NOMO-1 (cell line): Measurements from ENCODE around the gene HECTD1.
"Not testable (repeated sequence)": the region's sequence is repeated elsewhere in the genome, so short reads cannot be mapped to it uniquely, and the experiment has no call there.

ENCODE experiments used
- DNase-seq, 2 experiments: peaks; one replicate each; lab custom pipeline; 2025; ENCODE audit not compliant: unreplicated experiment in 2 of 2; lab: John Stamatoyannopoulos, UW

Gene HECTD1

DNA sequence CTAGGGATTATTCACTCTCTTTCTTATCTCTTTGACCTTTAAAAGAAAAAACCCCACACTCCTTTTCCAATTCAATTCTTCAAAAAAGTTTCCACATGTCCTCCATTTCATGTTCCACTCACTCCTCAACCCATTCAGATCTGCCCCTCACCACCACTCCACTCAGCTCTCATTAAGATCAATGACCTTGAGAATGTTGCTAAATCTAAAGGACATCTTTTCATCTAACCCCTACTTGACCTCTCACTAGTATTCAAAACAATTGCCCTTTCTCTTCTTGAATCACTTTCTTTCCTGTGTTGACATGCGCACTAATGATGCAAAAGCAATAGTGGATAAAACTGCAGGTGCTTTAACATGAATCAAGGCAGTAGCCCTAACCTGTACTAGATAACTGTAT lies 9.9 kb downstream of the HECTD1 start:
- no peak for DNase-seq

DNA sequence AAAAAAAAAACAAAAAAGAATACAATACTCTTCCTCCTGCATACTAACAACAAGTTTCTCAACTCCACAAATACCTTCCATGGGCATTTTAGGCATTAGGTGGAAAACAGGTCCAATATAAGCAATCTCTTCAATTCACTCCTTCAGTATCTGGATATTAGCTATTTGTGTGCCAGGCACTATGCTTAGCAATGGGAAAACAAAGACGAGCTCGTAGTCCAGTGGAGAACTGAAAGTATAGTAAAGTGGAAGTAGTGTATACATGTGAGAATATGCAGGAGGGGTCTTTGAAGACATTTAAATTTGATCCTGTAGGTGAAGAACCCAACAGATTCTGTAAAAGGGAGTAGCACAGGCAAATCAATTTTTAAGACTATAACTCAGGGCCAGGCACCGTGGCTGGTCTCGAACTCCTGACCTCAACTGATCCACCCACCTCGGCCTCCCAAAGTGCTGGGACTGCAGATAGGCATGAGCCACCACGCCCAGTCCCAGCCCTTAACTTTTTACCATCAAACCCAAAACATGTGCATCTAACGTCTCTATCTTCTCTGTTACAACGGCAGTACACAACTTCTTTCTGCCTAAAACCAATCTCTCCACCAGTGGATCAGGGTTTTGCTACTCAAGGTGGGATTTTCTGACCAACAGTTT lies 10.6 kb downstream of the HECTD1 start:
- DNase-seq, result peak in 1 of 2 experiments; percentile 63

DNA sequence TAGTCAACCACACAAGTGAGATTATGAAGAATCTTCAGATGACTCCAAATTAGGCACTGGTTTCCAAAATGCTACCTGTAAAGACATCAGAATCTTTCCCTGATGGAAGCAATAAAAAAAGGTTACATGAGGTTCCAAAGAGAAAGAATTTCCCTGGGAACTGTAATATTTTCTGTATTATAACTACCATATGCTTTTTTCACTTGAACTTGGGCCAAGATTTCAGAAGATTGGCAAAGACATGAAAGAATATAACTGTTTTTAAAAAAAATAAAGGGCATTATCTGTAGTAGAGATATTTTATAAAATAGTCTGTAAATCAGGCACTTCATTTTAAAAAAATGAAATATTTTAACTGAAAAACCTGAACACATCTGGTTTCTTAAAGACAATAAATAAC lies 12.9 kb downstream of the HECTD1 start:
- DNase-seq, result no peak

DNA sequence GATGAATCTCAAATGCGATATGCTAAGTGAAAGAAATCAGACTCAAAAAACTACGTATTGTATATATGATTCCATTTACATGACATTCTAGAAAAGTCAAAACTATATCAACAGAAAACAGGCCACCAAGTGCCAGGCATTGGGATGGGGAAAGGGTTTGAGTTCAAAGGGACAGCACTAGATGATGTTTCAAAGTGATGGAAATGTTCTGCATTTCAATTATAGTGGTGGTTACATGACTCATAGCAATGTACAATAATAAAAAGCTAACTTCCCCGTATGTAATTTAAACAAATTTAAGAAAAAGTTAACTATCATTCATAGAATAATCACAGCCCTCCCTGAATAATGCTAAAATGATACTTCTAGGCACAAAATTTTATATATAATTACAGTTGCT lies 13.5 kb downstream of the HECTD1 start:
- peak in 1 of 2 experiments; percentile 52 for DNase-seq

DNA sequence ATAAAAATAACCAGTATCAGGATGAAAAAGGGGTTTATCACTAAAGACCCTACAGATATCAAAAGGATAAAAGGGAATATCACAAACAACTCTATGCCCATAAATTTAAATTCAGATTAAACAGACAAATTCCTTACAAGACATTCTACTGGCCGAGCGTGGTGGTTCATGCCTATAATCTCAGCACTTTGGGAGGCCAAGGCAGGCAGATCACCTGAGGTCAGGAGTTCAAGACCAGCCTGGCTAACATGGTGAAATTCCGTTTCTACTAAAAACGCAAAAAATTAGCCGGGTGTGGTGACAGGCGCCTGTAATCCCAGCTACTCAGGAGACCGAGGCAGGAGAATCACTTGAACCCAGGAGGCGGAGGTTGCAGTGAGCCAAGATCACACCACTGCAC lies 15.0 kb downstream of the HECTD1 start:
- DNase-seq, result not testable (repeated sequence)

DNA sequence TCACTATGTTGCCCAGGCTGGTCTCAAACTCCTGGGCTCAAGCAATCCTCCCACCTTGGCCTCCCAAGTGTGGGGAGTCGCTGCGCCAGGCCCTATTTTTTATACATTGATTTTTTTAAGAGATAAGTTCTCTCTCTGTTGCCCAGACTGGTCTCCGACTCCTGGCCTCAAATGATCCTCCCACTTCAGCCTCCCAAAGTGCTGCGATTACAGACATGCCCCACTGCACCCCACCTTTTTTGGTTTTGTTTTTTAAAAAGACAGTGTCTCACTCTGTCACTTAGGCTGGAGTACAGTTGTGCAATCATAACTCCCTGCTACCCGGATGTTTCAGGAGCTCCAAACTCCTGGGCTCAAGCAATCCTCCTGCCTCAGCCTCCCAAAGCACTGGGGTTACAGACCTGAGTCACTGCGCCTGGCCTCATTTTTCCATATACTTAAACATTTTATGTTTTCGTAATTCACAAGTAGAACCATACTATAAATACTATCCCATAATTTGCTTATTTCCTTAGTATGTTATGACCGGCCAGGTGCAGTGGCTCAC lies 16.8 kb downstream of the HECTD1 start:
- no peak for DNase-seq

DNA sequence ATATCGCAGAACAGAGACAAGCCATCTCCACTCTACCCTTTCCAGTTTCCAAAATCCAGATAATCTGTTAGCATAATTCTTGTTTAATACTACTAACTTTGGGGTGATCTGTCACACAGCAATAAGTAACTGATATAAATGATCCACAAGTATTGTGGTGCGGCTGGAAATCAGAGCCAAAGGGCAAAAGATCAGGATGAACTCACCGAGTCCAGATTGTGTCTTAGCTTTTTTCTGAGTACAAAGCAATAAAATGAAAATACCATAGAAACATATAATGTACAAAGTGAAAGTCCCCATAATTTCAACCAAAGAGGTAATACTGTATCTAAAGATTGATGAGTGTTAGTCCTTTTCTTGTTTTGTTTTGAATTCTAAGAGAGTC lies 17.4 kb downstream of the HECTD1 start:
- DNase-seq, result no peak

DNA sequence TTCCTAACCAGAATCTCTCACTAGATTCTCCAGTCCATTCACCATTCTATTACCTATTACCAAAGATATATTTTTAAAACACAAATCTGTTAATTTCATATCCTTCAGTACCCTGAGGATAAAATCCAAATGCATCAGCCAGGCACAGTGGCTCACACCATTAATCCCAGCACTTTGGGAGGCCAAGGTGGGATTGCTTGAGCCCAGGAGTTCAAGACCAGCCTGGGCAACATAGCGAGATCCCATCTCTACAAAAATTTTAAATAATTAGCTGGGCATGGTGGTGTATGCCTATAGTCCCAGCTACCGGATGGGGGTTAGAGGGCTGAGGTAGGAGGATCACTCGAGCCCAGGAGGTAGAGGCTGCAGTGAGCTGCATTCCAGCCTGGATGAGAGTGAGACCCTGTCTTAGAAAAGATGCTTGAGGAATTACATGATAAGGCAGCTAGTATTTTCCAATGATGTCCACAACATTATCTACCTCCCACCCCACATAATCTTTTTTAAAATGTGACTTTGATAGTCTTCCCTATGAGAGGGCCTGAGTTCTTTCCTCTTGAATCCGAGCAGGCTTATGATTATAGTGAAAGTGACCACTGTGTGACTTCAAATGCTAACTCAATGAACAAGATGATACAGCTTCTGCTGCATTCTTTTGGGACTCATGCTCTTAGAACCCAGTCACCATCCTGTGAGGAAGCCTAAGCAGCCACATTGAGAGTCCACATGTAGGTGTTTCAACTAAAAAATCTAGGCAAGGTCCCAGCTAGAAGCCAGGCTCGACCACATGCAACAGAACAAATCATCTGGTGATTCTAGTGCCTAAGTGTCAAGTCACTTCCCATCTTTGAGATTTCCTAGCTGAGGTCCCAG lies 18.0 kb downstream of the HECTD1 start:
- DNase-seq, result no peak

DNA sequence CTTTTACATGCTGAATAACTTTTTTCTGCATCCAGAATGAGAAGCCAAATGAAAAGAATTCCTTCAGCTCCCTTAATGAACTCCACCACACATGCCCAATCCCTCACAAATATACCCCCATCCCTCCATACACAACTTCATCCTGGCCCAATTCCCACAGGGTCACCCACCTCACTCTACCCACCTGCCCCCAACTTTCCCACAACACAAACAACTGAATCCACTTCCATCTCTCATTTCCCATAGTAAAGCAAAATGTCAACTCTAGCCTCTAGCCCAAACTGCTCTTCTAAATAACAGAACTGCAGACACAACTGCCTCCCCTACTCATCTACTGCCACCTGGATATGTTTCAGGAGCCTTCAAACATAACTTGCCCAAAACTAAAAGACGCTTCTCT lies 18.8 kb downstream of the HECTD1 start:
- DNase-seq, result no peak

DNA sequence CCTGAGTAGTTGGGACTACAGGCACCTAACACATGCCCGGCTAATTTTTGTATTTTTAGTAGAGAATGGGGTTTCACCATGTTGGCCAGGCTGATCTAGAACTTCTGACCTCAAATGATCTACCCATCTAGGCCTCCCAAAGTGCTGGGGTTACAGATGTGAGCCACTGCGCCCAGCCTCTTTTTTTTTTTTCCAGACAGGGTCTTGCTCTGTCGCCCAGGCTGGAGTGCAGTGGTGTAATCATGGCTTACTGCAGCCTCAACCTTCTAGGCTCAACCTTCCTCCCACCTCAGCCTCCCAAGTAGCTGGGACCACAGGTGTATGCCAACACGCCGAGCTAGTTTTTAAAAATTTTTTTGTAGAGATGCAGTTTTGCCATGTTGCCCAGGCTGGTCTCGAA lies 25.6 kb downstream of the HECTD1 start:
- not testable (repeated sequence) for DNase-seq

DNA sequence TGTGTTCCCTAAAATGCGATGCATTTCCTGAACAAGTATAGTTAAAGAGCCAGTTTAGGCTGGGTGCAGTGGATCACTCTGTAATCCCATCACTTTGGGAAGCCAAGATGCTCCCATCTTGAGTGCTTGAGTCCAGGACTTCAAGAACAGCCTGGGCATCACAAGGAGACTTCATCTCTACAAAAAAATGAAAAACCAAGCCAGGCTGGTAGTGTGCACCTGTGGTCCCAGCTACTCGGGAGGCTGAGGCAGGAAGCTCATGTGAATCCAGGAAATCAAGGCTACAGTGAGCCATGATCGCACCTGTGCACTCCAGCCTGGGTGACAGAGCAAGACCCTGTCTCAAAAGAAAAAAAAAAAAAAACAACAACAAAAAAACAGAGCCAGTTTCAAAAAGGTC lies 26.3 kb downstream of the HECTD1 start:
- no peak for DNase-seq

DNA sequence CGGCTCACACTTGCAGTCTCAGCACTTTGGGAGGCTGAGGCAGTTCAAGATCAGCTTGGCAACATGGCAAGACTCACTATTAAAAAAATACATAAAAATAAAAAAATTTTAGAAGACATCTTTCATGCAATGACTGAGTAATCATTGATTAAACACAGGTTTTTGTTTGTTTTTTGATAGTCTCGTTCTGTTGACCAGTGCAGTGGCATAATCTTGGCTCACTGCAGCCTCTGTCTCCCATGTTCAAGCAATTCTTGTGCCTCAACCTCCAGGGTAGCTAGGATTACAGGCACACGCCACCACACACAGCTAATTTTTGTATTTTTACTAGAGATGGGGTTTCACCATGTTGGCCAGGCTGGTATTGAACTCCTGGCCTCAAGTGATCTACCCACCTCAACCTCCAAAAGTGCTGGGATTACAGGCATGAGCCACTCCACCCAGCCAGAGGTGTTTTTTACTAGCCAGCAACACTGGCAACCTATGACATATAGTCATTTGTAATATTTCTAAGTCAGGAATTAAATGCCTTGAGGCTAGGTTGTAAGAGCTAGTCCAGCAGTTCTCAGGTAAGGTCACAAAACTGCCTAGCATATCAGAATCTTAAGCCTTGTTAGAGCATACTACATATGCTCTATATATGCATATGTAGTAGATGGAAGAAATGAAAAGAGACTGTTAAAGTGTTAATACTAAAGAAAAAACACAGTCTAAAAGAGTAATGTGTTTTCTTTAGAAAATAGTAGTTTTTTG lies 27.1 kb downstream of the HECTD1 start:
- DNase-seq, result no peak

DNA sequence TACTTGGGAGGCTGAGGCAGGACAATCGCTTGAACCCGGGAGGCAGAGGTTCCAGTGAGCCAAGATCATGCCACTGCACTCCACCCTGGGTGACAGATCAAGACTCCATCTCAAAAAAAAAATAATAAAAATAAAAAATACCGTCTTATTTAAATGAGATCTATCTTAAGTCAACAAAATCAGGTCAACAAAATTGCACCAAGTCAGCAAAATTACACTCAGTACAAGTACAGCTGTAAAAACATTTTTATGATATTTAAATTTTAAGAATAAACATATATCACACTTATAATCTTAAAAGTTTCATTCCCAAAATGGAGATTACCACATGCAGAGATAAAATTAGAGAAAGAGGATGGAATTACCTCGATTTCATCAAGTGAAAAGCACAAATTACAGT lies 33.2 kb downstream of the HECTD1 start:
- DNase-seq, result no peak

DNA sequence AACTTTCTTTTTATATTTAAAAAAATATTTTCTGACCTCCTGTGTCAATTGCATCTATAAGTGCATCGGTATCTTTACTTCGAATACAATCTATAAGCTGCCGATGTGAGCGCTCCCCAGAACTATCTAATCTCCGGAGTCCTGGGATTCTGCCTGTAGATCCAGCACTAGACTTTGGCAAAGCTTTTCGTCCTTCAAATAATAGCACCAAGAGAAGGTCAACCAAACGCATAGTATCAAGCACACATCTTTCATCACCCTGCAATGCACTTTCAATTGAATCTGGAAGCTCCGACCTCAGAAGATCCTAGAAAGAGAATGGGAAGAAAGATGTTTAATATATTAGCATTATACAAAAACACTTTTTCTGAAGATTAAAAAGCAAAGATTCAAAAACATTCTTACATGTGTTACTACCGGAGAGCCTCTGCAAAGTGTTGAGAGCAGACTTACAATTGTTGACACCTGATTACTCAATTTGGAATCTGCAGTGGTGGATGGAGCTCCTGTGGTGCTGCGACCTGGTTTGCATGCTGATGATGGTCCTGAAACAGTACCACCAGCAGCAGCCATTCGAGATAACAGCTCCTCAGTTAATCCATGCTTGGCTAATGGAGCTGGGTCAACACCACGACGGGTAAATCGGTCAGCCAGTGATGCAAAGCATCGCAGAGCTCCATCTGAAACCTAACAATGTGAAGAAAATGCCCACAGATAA lies 34.3 kb downstream of the HECTD1 start:
- no peak for DNase-seq

DNA sequence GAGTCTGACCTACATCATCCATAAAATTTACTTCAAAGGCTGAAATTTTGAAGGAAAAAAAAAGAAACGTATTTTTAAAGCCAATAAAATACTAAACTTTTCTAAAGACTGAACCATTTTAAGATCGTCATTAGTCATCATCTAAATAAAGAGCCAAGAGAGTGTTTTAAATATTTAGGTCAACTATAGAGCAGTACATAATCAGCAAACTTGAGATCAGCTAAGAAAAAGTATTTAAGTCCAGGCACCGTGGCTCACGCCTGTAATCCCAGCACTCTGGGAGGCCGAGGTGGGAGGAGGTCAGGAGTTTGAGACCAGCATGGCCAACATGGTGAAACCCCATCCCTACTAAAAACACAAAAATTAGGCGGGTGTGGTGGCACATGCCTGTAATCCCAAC lies 35.5 kb downstream of the HECTD1 start:
- no peak for DNase-seq

DNA sequence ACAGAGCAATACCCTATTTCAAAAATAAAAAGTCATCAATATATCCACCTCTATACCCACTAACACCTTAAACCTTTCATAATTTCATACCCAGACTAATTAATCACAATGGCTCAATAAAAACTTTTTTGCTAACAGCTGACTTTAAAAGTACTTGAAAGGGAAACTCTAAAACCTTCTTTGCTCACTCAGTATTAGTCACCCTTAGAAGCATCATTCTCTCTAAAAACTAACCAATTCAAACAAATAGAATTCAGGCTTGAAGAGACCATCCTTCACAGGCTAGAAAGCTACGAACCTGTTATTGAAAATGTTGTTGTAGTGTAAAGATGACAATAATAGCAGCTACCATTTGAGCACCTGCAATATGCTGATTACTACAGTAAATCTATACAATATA lies 37.2 kb downstream of the HECTD1 start:
- DNase-seq, result no peak

DNA sequence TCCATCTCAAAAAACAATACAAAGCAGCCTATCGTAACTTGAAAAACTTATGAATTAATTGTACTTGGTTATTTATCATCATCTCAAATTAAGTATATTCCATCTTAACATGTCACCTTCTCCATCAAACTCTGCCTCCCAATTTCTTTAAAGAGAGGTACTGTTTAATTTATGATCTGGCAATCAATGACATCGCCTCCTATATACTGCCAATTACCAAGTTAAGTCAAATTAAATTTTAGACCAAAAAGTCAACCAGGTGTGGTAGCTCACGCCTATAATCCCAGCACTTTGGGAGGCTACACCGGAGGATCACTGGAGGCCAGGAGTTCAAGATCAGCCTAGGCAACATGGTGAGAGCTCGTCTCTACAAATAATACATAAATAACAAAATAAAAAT lies 37.7 kb downstream of the HECTD1 start:
- DNase-seq, result no peak

DNA sequence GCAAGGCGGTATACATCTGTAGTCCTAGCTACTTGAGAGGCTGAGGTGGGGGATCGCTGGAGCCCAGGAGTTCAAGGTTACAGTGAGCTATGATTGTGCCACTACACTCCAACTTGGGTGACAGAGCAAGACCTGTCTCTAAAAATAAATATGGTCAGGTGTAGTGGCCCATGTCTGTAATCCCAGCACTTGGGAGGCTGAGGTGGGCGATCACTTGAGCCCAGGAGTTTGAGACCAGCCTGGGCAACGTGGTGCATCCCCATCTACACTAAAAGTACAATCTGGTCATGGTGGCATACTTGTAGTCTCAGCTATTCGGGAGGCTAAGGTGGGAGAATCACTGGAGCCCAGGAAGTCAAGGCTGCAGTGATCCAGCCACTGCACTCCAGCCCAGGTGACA lies 40.6 kb downstream of the HECTD1 start:
- DNase-seq, result no peak

DNA sequence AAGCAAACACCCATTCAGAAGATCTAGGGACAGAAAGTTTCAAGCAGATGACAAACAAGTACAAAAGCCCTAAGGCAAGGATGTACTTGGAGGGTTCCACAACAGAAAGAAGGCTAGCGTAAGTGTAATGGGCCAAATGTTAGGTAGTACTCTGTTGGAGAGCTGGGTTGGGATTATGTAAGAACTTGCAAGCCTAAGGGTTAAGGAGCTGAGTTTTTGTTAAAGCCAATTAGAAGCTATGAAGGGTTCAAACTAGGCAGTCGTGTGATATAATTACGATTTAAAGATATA lies 41.4 kb downstream of the HECTD1 start:
- DNase-seq, result no peak

DNA sequence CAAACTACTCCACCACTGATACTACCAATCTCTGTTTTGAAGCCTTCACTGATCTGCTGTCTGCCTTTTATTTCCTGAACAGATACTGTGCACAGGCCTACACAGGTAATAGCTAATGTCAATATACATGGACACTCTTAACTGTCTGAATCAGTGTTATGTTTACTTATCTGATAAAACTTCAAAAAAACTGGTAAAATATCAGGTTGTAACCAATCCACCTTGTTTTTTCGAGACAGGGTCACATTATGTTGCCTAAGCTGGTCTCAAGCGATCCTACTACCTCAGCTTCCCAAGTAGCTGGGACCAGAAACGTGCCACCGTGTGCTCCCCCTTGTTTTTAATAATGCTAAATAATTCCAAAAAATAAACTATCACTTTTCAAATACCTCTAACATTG lies 43.5 kb downstream of the HECTD1 start:
- DNase-seq, result no peak
